ENCODE measurements around the gene UNC13D. TPM values are rescaled to one million over a fixed set of nuclear protein-coding genes. Genes with fewer than 3 reads are reported as not detected.

UNC13D gene
- total and polyA plus RNA-seq, 8 donors: 6.4 to 45.5 (median 18.2) TPM

DNA sequence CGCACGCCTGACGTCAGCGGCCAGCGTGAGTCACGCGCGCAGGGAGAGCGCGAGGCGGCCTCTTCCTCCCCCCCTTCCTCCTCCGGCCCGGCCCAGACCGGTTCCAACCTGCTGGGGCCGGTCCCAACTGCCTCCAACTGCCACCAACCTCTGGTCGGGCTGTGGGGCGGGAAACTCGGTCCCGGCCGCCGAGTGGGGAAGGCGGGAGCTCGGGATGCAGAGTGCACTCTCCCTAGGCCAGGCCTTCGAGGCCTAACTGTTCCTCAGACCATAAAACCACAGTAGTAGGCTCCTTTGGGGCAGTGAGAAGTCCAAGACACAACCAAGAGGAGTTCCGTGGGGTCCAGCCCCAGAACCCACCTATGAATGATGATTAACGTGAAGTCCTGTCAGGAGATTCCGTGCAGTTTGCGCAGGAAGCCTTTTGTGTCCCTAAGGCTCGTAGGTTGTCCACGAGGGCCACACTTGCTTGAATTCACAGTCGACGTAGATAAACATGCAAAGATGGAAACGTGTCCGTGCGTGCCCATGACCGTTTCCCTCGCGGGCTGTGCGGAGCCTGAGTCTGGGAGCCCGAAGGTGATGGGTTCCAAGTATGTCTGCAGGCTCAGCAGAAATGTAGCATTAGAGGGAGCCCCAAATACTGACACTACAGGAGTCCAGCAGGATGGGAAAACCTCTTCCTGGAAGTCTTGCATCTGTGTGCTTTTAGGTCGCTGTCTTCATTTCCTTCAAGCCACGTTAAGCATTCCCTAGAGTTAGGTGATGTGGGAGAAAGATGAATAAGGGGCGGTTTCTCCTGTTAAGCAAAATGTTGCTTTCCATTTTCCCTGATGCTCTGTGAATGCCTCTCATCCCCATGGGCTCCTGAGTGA is 59.0 kb downstream of the UNC13D start:
- Histone ChIP-seq H3K9me3 (no peaks in the 10 kb centered on the region), H3K4me1 (peaks cover 37 to 84% (median 66%) of the 10 kb centered on the region in 4 donors), H3K27ac (peak overlapping the region; percentile 97 to 100 (median 99)), H3K27me3 (no peaks in the 10 kb centered on the region), H3K36me3 (no peaks in the 10 kb centered on the region), H3K4me3 (peak overlapping the region; percentile 40 to 74 (median 64))
- DNase-seq: peak; percentile 94 to 98
- peak; percentile 98 for TF ChIP-seq EP300 (IDR thresholded peaks at IDR 0.05)
- TF ChIP-seq, protein P1, sequence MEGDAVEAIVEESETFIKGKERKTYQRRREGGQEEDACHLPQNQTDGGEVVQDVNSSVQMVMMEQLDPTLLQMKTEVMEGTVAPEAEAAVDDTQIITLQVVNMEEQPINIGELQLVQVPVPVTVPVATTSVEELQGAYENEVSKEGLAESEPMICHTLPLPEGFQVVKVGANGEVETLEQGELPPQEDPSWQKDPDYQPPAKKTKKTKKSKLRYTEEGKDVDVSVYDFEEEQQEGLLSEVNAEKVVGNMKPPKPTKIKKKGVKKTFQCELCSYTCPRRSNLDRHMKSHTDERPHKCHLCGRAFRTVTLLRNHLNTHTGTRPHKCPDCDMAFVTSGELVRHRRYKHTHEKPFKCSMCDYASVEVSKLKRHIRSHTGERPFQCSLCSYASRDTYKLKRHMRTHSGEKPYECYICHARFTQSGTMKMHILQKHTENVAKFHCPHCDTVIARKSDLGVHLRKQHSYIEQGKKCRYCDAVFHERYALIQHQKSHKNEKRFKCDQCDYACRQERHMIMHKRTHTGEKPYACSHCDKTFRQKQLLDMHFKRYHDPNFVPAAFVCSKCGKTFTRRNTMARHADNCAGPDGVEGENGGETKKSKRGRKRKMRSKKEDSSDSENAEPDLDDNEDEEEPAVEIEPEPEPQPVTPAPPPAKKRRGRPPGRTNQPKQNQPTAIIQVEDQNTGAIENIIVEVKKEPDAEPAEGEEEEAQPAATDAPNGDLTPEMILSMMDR (IDR thresholded peaks at IDR 0.05): no peak
- TF ChIP-seq POLR2A (IDR thresholded peaks at IDR 0.05): peak in 1 of 4 donors; percentile 49
- peak; percentile 94 to 96 (median 95) for TF ChIP-seq POLR2AphosphoS5 (IDR thresholded peaks at IDR 0.05)
- intact Hi-C loops (cut with DNase I; ENCODE audit: low total_unique reads): no loop called here
- WGBS, 5 donors: 4 to 18% (median 6%) methylated on average over 20 to 42 of the region's 43 CpGs

DNA sequence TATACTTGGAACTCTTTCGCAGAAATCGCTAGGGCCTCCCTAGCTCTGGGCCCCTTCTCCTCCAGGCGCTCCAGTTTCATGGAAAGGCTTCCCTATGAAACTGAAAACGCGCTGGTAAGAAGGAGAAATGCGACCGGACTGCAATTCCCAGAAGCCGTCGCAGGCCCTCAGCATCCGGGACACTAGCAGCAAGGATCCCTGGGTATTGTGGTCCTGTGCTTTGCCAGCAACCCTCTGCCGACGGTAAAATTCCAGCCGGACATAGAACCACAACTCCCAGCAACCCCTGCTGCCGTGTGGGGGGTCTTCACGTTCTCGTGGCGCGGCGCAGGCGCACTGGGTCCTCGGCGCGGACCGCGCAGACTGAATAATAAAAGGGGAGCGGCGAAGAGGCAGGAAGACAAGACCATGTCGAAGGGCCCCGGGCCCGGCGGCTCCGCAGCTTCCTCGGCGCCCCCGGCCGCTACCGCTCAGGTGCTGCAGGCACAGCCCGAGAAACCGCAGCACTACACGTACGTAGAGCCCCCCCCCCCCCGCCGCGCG is 59.7 kb downstream of the UNC13D start, which contains the start of gene UNK:
Gene UNK, plus strand, starts transcription at position 334 of the 543 bp plus-strand sequence. Its CDS starts 75 bp downstream, at position 409.
- Histone ChIP-seq H3K27ac (peak within 1 kb of the TSS; percentile 97 to 100 (median 99)), H3K36me3 (no peaks in the 10 kb centered on the region), H3K4me1 (peaks cover 37 to 84% (median 64%) of the 10 kb centered on the region in 4 donors), H3K9me3 (no peaks in the 10 kb centered on the region), H3K4me3 (peak within 1 kb of the TSS; percentile 40 to 74 (median 64)), H3K27me3 (no peaks in the 10 kb centered on the region)
- intact Hi-C loops (cut with DNase I; ENCODE audit: low total_unique reads): no loop called here
- DNase-seq: peak; percentile 97 to 100
- TF ChIP-seq, protein P1 (IDR thresholded peaks at IDR 0.05): peak in 1 of 7 experiments; percentile 31
- TF ChIP-seq EP300 (IDR thresholded peaks at IDR 0.05) (no peak), POLR2AphosphoS5 (IDR thresholded peaks at IDR 0.05) (peak; percentile 90 to 95 (median 91)), POLR2A (IDR thresholded peaks at IDR 0.05) (peak in 1 of 4 donors; percentile 59)
- 0 to 1% (median 0%) methylated on average over 10 to 45 of the region's 45 CpGs for WGBS, 5 donors

DNA sequence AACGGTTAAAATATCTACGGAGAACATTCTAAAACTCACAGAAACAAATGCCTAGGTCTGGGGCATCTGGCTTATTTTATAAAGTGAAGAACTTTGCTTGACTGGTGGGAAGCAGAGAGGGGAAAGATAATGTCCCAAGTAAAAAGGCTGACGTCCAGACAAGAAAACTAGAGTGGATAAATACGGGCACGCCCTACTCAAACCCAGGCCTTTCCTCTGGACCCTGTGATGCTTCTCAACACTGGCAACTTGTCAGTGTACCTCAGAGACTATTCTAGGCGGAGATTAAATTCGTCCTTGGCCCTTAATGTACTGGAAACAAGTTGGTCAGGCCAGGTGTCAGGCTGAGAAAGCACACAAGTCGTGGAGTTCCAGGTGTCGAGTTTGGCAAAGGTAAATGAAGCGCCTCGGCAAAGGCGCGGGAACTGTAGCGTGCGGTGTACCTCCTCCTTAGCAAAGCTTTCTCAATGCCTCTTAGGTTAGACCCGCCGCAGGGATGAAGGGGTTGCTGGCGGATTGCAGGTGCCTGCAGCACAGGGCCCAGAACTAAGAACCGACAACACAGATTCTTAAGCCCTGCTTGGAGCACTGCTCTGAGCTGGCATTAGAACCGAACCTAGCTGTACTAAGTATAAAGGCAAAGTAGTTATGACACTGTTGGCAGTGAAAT is 60.3 kb downstream of the UNC13D start:
- peak overlapping the region; percentile 97 to 100 (median 99) for H3K27ac ChIP-seq
- H3K4me1 ChIP-seq: peaks cover 37 to 78% (median 59%) of the 10 kb centered on the region in 4 donors
- peak overlapping the region; percentile 40 to 74 (median 64) for H3K4me3 ChIP-seq
- H3K36me3 ChIP-seq: peaks cover under 1 to 5% (median under 1%) of the 10 kb centered on the region in 4 donors
- TF ChIP-seq, protein P1 (IDR thresholded peaks at IDR 0.05): no peak
- TF ChIP-seq POLR2A (IDR thresholded peaks at IDR 0.05): peak in 1 of 4 donors; percentile 52
- WGBS, 5 donors: 25 to 50% (median 32%) methylated on average over 17 to 20 of the region's 20 CpGs
- H3K27me3 ChIP-seq: no peaks in the 10 kb centered on the region
- no peaks in the 10 kb centered on the region for H3K9me3 ChIP-seq
- intact Hi-C loops (cut with DNase I; ENCODE audit: low total_unique reads): no loop called here
- peak; percentile 60 to 75 for DNase-seq
